ENCODE results near the gene SPACA6.
"Not testable (repeated sequence)": the region's sequence is repeated elsewhere in the genome, so short reads cannot be mapped to it uniquely, and the experiment has no call there.

The SPACA6 gene

GRCh38 chr19:51706885-51707284, 13.8 kb downstream of the SPACA6 start:
- DNase-seq, result no peak

- no peak for DNase-seq
Observed at GRCh38 chr19:51708811-51709210, 15.7 kb downstream of the SPACA6 start.

GRCh38 chr19:51709575-51709974, 16.4 kb downstream of the SPACA6 start:
- no peak for DNase-seq

- no peak for DNase-seq
Observed at GRCh38 chr19:51710163-51710562, 17.0 kb downstream of the SPACA6 start.

- no peak for DNase-seq
Observed at GRCh38 chr19:51711702-51712101, 18.6 kb downstream of the SPACA6 start.

GRCh38 chr19:51712461-51713081, 19.4 kb downstream of the SPACA6 start:
- no peak for DNase-seq

GRCh38 chr19:51713319-51714285, 20.5 kb downstream of the SPACA6 start:
- DNase-seq, result no peak

GRCh38 chr19:51714848-51715247, 21.7 kb downstream of the SPACA6 start:
- no peak for DNase-seq

- no peak for DNase-seq
Observed at GRCh38 chr19:51715850-51716249, 22.7 kb downstream of the SPACA6 start.

- DNase-seq, result no peak
Observed at GRCh38 chr19:51716925-51717324, 23.8 kb downstream of the SPACA6 start.

- DNase-seq, result no peak
Observed at GRCh38 chr19:51719251-51719988, 26.3 kb downstream of the SPACA6 start.

GRCh38 chr19:51721905-51722304, 28.8 kb downstream of the SPACA6 start:
- no peak for DNase-seq

- DNase-seq, result no peak
Observed at GRCh38 chr19:51722492-51722891, 29.4 kb downstream of the SPACA6 start.

GRCh38 chr19:51724543-51724942, 31.4 kb downstream of the SPACA6 start:
- no peak for DNase-seq

- no peak for DNase-seq
Observed at GRCh38 chr19:51726049-51726448, 32.9 kb downstream of the SPACA6 start.

GRCh38 chr19:51727349-51727880, 34.3 kb downstream of the SPACA6 start:
- DNase-seq, result no peak

GRCh38 chr19:51729781-51730180, 36.7 kb downstream of the SPACA6 start:
- no peak for DNase-seq

GRCh38 chr19:51733742-51734522, 40.8 kb downstream of the SPACA6 start:
- no peak for DNase-seq

GRCh38 chr19:51735759-51736449, 42.8 kb downstream of the SPACA6 start:
- DNase-seq, result no peak

- no peak for DNase-seq
Observed at GRCh38 chr19:51737389-51737788, 44.3 kb downstream of the SPACA6 start.

GRCh38 chr19:51737924-51738323, 44.8 kb downstream of the SPACA6 start:
- DNase-seq, result no peak

GRCh38 chr19:51738523-51738922, 45.4 kb downstream of the SPACA6 start:
- not testable (repeated sequence) for DNase-seq

All from NCI-H187 (cell line).